Stimulated activated memory B cell treated with anti-CD40 and anti-IgM and Interleukin-4, amounts not matched to agents 10 μg/mL and 1 μg/mL and 100 μg/mL, for 72 hours (primary cell): Measurements from ENCODE around the gene COLEC12.

Experiments used
- ATAC-seq: fragments of 150-1000 bp; cut with Tn5 transposase; 2 replicates; pipeline ENCODE4 v1.10.0; 2021
- H3K27ac Mint-ChIP-seq: one replicate; pipeline ENCODE4 v1.8.0; 2022; ENCODE audit warnings: mild to moderate bottlenecking, mixed read lengths
- H3K27me3 Mint-ChIP-seq: one replicate; pipeline ENCODE4 v1.8.0; 2022; ENCODE audit warnings: mixed read lengths
- H3K36me3 Mint-ChIP-seq: one replicate; pipeline ENCODE4 v1.8.0; 2022; ENCODE audit warnings: mixed read lengths
- H3K4me1 Mint-ChIP-seq: one replicate; pipeline ENCODE4 v1.8.0; 2022; ENCODE audit warnings: mixed read lengths
- H3K4me3 Mint-ChIP-seq: one replicate; pipeline ENCODE4 v1.8.0; 2022; ENCODE audit warnings: mild to moderate bottlenecking, moderate library complexity, mixed read lengths
- H3K9me3 Mint-ChIP-seq: one replicate; pipeline ENCODE4 v1.8.0; 2022; ENCODE audit warnings: mixed read lengths

Gene COLEC12

GRCh38 chr18:493986-494983 is 6.2 kb downstream of the COLEC12 start:
- no peak overlapping the region for H3K4me3 Mint-ChIP-seq
- H3K27me3 Mint-ChIP-seq: peaks cover 20% of the 10 kb centered on the region
- no peak overlapping the region for H3K27ac Mint-ChIP-seq
- H3K36me3 Mint-ChIP-seq: no peaks in the 10 kb centered on the region
- no peaks in the 10 kb centered on the region for H3K4me1 Mint-ChIP-seq
- no peaks in the 10 kb centered on the region for H3K9me3 Mint-ChIP-seq
- ATAC-seq: no peak

- no peaks in the 10 kb centered on the region for H3K36me3 Mint-ChIP-seq
- no peaks in the 10 kb centered on the region for H3K9me3 Mint-ChIP-seq
- ATAC-seq: no peak
- H3K4me1 Mint-ChIP-seq: no peaks in the 10 kb centered on the region
- H3K4me3 Mint-ChIP-seq: no peak overlapping the region
- H3K27me3 Mint-ChIP-seq: peaks cover 10% of the 10 kb centered on the region
- no peak overlapping the region for H3K27ac Mint-ChIP-seq
Observed at GRCh38 chr18:492451-492850, 8.1 kb downstream of the COLEC12 start.

GRCh38 chr18:490624-491023 is 9.9 kb downstream of the COLEC12 start:
- peak; percentile 18 for ATAC-seq
- Mint-ChIP-seq H3K36me3 (peaks cover 8% of the 10 kb centered on the region), H3K27me3 (peaks cover 23% of the 10 kb centered on the region), H3K4me1 (no peaks in the 10 kb centered on the region), H3K9me3 (peaks cover 8% of the 10 kb centered on the region), H3K4me3 (no peak overlapping the region), H3K27ac (no peak overlapping the region)

DNA sequence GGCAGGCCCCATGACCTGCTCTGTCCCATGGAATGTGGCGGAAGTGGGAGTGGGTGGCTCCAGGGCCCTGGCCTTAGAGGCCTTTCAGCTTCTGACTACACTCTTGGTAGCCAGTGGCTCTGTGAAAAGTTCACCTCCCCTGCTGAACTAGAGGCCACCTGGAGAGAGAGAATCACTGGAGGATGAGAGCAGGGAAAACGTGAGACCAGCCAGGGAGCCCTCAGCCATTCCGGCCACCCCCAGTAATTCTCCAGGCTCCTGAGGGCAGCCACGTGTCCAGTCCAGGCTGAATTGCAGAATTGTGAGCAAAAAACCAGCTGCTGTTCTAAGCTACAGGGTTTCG is 10.5 kb downstream of the COLEC12 start:
- no peak overlapping the region for H3K4me3 Mint-ChIP-seq
- peaks cover 8% of the 10 kb centered on the region for H3K9me3 Mint-ChIP-seq
- no peaks in the 10 kb centered on the region for H3K4me1 Mint-ChIP-seq
- peaks cover 23% of the 10 kb centered on the region for H3K27me3 Mint-ChIP-seq
- ATAC-seq: no peak
- no peak overlapping the region for H3K27ac Mint-ChIP-seq
- peaks cover 8% of the 10 kb centered on the region for H3K36me3 Mint-ChIP-seq

GRCh38 chr18:489244-490023 is 11.1 kb downstream of the COLEC12 start:
- no peak overlapping the region for H3K27ac Mint-ChIP-seq
- no peaks in the 10 kb centered on the region for H3K4me1 Mint-ChIP-seq
- H3K9me3 Mint-ChIP-seq: peaks cover 8% of the 10 kb centered on the region
- no peak for ATAC-seq
- peaks cover 23% of the 10 kb centered on the region for H3K27me3 Mint-ChIP-seq
- no peak overlapping the region for H3K4me3 Mint-ChIP-seq
- H3K36me3 Mint-ChIP-seq: peaks cover 8% of the 10 kb centered on the region

DNA sequence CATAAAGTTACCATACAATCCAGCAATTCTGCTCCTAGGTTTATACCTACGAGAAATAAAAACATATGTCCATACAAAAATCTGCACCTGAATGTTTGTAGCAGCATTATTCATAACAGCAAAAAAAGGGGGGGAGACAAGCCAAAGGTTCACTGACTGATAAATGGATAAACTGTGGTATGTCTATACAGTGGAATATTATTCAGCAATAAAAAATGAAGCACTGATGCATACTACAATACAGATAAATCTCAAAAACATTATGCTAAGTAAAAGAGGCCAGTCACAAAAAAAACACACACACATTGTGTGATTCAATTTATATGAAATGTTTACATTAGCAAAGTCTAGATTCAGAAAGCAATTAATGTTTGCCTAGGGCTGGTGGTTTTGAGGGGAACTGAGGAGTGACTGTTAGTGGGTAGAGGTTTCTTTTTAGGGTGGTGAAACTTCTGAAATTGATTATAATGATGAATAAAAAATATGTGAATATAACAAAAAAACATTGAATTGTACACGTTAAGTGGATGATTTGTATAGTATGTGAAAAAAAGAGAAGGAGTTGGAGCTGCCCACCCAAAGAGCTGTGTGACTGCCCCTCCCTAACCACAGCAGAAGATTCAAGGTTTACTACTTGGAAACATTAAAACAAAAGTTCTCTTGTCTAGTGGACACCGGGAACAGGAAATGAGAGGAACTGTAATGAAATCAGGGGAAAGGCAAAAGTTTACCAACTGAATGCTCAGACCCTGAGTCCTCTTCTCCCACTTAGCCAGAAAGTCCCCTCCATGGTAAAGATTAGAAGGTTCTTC is 13.4 kb downstream of the COLEC12 start:
- no peak for ATAC-seq
- H3K9me3 Mint-ChIP-seq: peaks cover 8% of the 10 kb centered on the region
- peaks cover 8% of the 10 kb centered on the region for H3K36me3 Mint-ChIP-seq
- no peaks in the 10 kb centered on the region for H3K4me1 Mint-ChIP-seq
- no peak overlapping the region for H3K4me3 Mint-ChIP-seq
- no peak overlapping the region for H3K27ac Mint-ChIP-seq
- peaks cover 32% of the 10 kb centered on the region for H3K27me3 Mint-ChIP-seq

DNA sequence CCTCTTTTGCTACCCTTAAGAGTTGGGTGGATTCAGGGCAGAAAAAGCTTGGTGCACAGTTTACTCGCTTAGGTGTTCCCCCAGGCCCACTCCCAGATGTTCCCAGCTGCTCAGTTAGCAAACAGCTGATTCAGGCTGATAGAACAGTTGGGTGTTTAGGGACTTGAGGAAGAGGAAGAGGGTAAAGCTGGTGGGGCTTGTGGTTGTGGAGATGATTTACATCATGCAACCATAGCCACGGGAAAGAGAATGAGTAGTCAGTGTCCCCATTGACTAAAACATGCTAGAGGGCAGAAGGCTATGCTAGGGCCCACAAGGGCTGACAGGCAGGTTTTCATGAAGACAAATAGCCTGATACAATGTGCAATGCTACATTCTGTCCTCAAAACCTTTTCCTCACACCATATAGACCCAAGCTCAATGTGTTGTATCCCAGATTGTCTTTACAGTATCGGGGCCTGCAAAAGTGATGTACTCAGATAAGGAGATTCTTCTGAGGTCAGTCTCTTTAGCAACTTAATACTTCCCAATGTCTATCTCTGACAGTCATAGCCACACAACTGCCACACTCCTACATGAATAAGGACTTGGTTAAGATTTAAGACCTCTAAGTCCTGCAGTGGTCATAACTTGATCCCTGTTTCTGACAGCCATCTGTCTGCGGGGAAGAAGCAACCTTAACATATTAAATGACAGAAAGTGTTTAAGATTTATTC is 15.6 kb downstream of the COLEC12 start:
- H3K36me3 Mint-ChIP-seq: peaks cover 8% of the 10 kb centered on the region
- H3K4me3 Mint-ChIP-seq: no peak overlapping the region
- H3K4me1 Mint-ChIP-seq: no peaks in the 10 kb centered on the region
- peaks cover 40% of the 10 kb centered on the region for H3K27me3 Mint-ChIP-seq
- peaks cover 8% of the 10 kb centered on the region for H3K9me3 Mint-ChIP-seq
- no peak for ATAC-seq
- H3K27ac Mint-ChIP-seq: no peak overlapping the region

DNA sequence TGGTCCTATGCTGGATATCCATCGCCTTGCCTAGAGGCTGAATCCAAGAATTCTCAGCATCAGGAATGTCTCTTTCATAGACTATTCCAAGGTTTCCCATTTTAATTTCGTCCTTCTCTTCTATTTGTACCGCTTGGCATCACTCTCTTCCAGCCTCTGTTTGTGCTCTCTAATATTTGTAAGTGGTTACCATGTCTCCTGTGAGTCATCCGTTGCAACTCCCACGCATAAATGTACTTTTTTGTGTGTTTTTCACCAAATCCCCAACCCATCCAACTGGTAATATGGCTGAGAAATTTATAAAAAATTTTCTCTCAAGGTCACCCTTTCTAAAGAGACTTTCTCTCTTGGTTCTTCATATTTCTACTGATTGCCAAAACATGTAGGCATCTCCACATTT is 21.8 kb downstream of the COLEC12 start:
- Mint-ChIP-seq H3K9me3 (no peaks in the 10 kb centered on the region), H3K27me3 (peaks cover 16% of the 10 kb centered on the region), H3K27ac (no peak overlapping the region), H3K4me3 (no peak overlapping the region), H3K4me1 (no peaks in the 10 kb centered on the region), H3K36me3 (no peaks in the 10 kb centered on the region)
- no peak for ATAC-seq

- no peak overlapping the region for H3K27ac Mint-ChIP-seq
- no peaks in the 10 kb centered on the region for H3K36me3 Mint-ChIP-seq
- no peak for ATAC-seq
- H3K9me3 Mint-ChIP-seq: no peaks in the 10 kb centered on the region
- H3K4me1 Mint-ChIP-seq: no peaks in the 10 kb centered on the region
- H3K27me3 Mint-ChIP-seq: peaks cover 25% of the 10 kb centered on the region
- H3K4me3 Mint-ChIP-seq: no peak overlapping the region
Observed at GRCh38 chr18:477565-477964, 22.9 kb downstream of the COLEC12 start.

DNA sequence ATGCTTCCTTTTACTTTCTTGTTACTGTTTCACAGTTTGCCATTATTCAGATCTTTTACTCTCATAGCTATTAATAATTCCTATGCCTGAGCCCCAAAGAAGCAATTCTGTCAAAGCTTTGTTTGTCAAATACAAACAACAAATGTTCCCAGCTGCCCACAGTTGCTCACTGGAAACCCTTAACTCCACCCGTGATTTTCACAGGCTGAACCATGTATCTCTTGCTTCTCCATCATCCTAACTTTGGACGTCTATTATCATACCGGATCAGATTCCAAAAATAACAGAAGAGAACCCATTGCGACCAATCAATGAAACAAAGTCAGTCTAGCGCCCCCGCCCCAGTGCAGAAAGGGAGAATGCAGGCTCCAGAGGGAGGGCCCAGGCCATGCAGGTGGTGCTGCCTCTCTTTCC is 24.2 kb downstream of the COLEC12 start:
- Mint-ChIP-seq H3K9me3 (no peaks in the 10 kb centered on the region), H3K27ac (no peak overlapping the region), H3K36me3 (no peaks in the 10 kb centered on the region), H3K27me3 (peaks cover 28% of the 10 kb centered on the region), H3K4me1 (no peaks in the 10 kb centered on the region), H3K4me3 (no peak overlapping the region)
- ATAC-seq: no peak

DNA sequence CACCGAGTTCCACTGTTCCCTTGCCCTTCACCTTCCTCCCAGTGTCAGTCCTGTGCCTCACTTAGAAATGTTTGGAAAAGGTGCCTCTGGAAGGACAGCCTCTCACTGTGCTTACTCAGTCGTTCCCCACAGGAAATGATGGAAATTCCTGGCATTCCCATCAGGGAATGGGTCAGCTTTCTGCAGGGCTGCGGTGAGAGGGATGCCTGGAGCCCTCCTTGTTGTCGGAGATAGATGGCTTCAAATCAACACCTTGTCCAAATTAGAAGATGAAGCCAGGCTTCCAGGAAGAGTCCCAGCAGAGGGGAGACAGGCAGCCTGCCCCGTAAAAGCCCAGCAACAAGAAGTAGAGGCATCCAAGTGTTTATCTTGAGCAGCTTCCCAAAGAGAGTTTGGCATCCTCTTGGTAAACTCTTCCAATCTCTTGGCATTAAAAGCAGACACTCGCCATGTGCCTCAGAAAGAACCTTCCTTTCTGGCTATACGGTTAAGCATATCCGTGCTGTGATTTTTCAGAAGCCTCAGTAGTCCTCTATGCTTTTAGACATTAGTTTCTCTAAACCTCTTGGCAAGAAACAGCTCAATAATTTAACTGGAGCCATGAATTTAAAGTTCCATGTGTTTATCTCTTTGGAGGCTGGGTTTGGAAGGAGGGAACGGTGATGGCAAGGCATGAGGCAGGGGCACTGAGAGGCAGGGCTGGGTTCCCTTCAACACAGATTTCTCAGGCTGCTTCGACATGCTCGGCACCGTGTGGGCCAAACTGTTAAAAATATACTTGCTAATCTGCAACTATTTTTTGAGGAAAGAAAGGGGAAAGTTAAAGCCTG is 25.1 kb downstream of the COLEC12 start:
- Mint-ChIP-seq H3K4me1 (no peaks in the 10 kb centered on the region), H3K36me3 (no peaks in the 10 kb centered on the region), H3K4me3 (no peak overlapping the region), H3K9me3 (no peaks in the 10 kb centered on the region), H3K27ac (no peak overlapping the region), H3K27me3 (peaks cover 21% of the 10 kb centered on the region)
- no peak for ATAC-seq

- Mint-ChIP-seq H3K27me3 (peaks cover 21% of the 10 kb centered on the region), H3K27ac (no peak overlapping the region), H3K4me3 (no peak overlapping the region), H3K9me3 (no peaks in the 10 kb centered on the region), H3K36me3 (no peaks in the 10 kb centered on the region), H3K4me1 (no peaks in the 10 kb centered on the region)
- no peak for ATAC-seq
Observed at GRCh38 chr18:474416-474815, 26.1 kb downstream of the COLEC12 start.

GRCh38 chr18:473802-474201 is 26.7 kb downstream of the COLEC12 start:
- H3K4me1 Mint-ChIP-seq: no peaks in the 10 kb centered on the region
- H3K27me3 Mint-ChIP-seq: peaks cover 21% of the 10 kb centered on the region
- no peak for ATAC-seq
- H3K27ac Mint-ChIP-seq: no peak overlapping the region
- H3K4me3 Mint-ChIP-seq: no peak overlapping the region
- no peaks in the 10 kb centered on the region for H3K36me3 Mint-ChIP-seq
- H3K9me3 Mint-ChIP-seq: no peaks in the 10 kb centered on the region

GRCh38 chr18:471716-472115 is 28.8 kb downstream of the COLEC12 start:
- no peaks in the 10 kb centered on the region for H3K9me3 Mint-ChIP-seq
- no peak for ATAC-seq
- H3K36me3 Mint-ChIP-seq: no peaks in the 10 kb centered on the region
- H3K4me1 Mint-ChIP-seq: no peaks in the 10 kb centered on the region
- H3K27me3 Mint-ChIP-seq: peaks cover 33% of the 10 kb centered on the region
- H3K4me3 Mint-ChIP-seq: no peak overlapping the region
- no peak overlapping the region for H3K27ac Mint-ChIP-seq
